Gastroesophageal sphincter (tissue), 4 donors: ENCODE measurements around the gene HDGF. TPM values are rescaled to one million over a fixed set of nuclear protein-coding genes. Genes with fewer than 3 reads are reported as not detected.
A peak's percentile ranks its signal among the peaks of the same experiment; 100 is the strongest.

Source experiments
- ATAC-seq: fragments of 150-250 bp; one replicate; pipeline ENCODE4 v1.9.1; 2016; ENCODE audit warnings: mild to moderate bottlenecking, moderate library complexity
- H3K27ac ChIP-seq, 4 donors: fragments of 200-600 bp; sonication (generic) in 3 of 4; 1 replicate in 3 of 4; 2 replicates in 1 of 4; pipeline ENCODE4 v1.5.1; 2016 to 2019
- H3K27me3 ChIP-seq: fragments of 200-600 bp; sonication (generic); one replicate; pipeline ENCODE4 v1.5.1; 2019
- H3K36me3 ChIP-seq, 2 donors: fragments of 200-600 bp; sonication (generic); one replicate each; pipeline ENCODE4 v1.5.1; 2019; ENCODE audit warnings: control low read depth in 1 of 2
- H3K4me1 ChIP-seq, 3 donors: fragments of 200-600 bp; sonication (generic); 1 replicate in 2 of 3; 2 replicates in 1 of 3; pipeline ENCODE4 v1.5.1; 2016 to 2019; ENCODE audit warnings: control low read depth in 2 of 3
- H3K4me3 ChIP-seq, 2 donors: fragments of 200-600 bp; sonication (generic); one replicate each; pipeline ENCODE4 v1.5.1; 2019; ENCODE audit warnings: mild to moderate bottlenecking in 1 of 2, moderate library complexity in 1 of 2
- H3K9me3 ChIP-seq, 3 donors: fragments of 200-600 bp; sonication (generic); one replicate each; pipeline ENCODE4 v1.5.1; 2017 to 2019; ENCODE audit warnings: control low read depth in 2 of 3
- CTCF ChIP-seq, 4 experiments: fragments of 200-600 bp in 2 of 4; fragments of 450-650 bp in 2 of 4; sonication (generic) in 1 of 4; IDR thresholded peaks; one replicate each; pipeline ENCODE4 v1.5.1; 2017 to 2019; ENCODE audit warnings: antibody characterized with exemption in 4 of 4, mild to moderate bottlenecking in 2 of 4, moderate library complexity in 2 of 4
- EP300 ChIP-seq: sonication (generic); formaldehyde crosslinking; IDR thresholded peaks from one replicate; pipeline ENCODE4 v1.6.1; 2017; ENCODE audit warnings: antibody characterized with exemption, mild to moderate bottlenecking
- POLR2A ChIP-seq, 2 donors: fragments of 450-650 bp; IDR thresholded peaks; one replicate each; pipeline ENCODE4 v1.6.1; 2017; ENCODE audit warnings: antibody characterized with exemption in 2 of 2, mild to moderate bottlenecking in 2 of 2, moderate library complexity in 1 of 2
- POLR2AphosphoS5 ChIP-seq: sonication (generic); formaldehyde crosslinking; IDR thresholded peaks from one replicate; pipeline ENCODE4 v1.6.1; 2017; ENCODE audit warnings: antibody characterized with exemption
- WGBS, 2 donors: methylation state at CpG; one replicate each; pipeline ENCODE4 v1.1.5; 2018; ENCODE audit warnings: low coverage in 1 of 2; 5-methylcytosine and 5-hydroxymethylcytosine counted together
- total RNA-seq, 4 donors: library from RNA; depleted of rRNA; stranded (reverse); fragments of >200 nt; gene quantifications; one replicate each; pipeline ENCODE4 v1.1.0, GENCODE V29; 2016

HDGF gene
- total RNA-seq, 4 donors from 2014 or later, result 138 to 237 (median 186) TPM

DNA sequence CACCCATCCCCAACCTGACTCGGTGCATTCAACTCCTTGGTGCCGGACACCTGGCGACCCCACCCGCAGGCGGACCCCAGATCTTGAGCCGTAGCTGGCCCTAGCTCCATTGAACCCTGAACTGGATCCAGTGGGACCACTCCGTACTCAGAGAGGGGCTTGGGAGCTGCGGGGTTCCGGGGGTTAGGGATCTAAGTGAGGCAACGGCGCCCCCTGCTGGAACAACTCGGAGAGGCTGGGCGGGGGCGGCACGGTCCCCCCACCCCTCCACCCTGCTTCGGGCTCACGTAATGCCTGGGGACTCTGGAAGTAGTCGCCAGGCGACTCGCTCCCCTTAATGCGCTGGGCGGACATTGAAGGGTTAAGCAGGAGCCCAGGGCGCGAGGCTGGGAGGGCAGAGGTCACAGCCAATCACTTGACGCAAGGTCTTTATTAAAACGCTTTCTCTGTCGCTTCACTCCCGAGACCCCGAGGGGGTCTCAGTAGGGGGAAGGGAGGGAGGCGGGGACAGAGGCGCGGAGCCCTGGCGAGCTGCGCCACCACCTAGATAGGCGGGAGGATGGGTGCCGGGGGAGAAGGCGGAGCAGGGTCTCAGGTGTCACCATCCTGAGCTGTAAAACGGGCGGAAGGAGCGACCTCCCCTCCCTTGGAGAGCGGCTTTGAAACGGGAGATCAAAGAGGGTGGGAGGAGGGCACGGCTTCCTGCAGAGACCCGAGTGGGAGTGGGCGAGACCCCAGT lies 45.4 kb downstream of the HDGF start:
- H3K4me1 ChIP-seq, result peaks cover 0 to 78% (median 44%) of the 10 kb centered on the region in 3 donors
- WGBS, 2 donors, result no CpG with 5 or more reads among the region's 45 CpGs

DNA sequence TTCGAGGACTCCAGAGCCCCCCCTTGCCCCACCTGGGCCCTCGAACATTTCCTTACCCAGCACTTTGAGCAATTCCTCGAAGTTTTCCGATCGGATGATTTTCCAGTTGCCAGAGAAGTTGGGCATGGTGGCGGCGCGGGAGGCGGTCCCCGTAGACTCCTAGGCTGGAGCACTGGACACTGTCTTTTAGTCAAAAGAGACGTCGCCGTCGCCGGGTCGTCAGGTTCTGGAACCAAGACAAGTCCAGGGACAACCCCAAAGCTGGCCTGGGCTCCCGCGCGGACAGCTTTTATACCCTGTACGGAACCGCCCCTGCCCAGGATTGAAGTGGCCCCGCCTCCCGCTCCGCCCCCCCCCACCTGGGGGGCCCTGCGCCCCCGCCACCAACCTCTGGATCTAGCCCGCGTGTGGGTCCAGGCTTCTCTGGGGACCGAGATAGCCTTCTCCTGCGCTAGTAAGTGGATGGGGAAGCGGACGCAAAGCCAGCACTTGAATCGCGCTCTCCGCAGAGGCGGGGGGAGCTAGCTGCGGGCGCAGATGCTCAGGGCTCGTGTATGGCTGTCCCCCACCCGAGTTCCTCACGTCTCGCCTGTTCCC lies 46.1 kb downstream of the HDGF start, which contains the start of gene CRABP2:
CRABP2 (minus strand) TSS at position 263 of the 597 bp plus-strand sequence; CDS start at position 126, 137 bp downstream.
- H3K4me1 ChIP-seq, result peaks cover 0 to 71% (median 44%) of the 10 kb centered on the region in 3 donors

More for the DNA sequence above, 45.4 kb downstream of the HDGF start:
- TF ChIP-seq POLR2AphosphoS5, result no peak
- peak in 3 of 4 experiments; percentile 70 to 84 (median 76) for TF ChIP-seq CTCF (IDR thresholded peaks at IDR 0.05)
- TF ChIP-seq POLR2A (IDR thresholded peaks at IDR 0.05), result no peak
- TF ChIP-seq EP300, result no peak
- Histone ChIP-seq H3K4me3 (peak overlapping the region; percentile 18 to 54), H3K36me3 (no peaks in the 10 kb centered on the region), H3K9me3 (no peaks in the 10 kb centered on the region), H3K27me3 (peaks cover 26% of the 10 kb centered on the region), H3K27ac (peak overlapping the region; percentile 24 to 87 (median 84))
- ATAC-seq, result peak; percentile 69

GRCh38 chr1:156704930-156705320 lies 46.5 kb downstream of the HDGF start:
- H3K4me1 ChIP-seq, result peaks cover 0 to 66% (median 40%) of the 10 kb centered on the region in 3 donors
- WGBS, 2 donors, result 0% methylated on average over 1 to 14 of the region's 29 CpGs
- peaks cover 38% of the 10 kb centered on the region for H3K27me3 ChIP-seq
- H3K36me3 ChIP-seq, result peaks cover 0 to 9% of the 10 kb centered on the region in 2 donors
- H3K4me3 ChIP-seq, result peak overlapping the region in 1 of 2 donors; percentile 54
- peak; percentile 57 for ATAC-seq
- peak; percentile 23 for TF ChIP-seq POLR2AphosphoS5
- TF ChIP-seq EP300, result no peak
- no peak for TF ChIP-seq CTCF (IDR thresholded peaks at IDR 0.05)
- peak overlapping the region in 3 of 4 donors; percentile 83 to 87 (median 85) for H3K27ac ChIP-seq
- H3K9me3 ChIP-seq, result no peaks in the 10 kb centered on the region

More for the DNA sequence above, 46.1 kb downstream of the HDGF start, which contains the start of gene CRABP2:
- 0% methylated on average over 1 to 2 of the region's 42 CpGs for WGBS, 2 donors
- no peak for TF ChIP-seq POLR2A (IDR thresholded peaks at IDR 0.05)
- TF ChIP-seq CTCF (IDR thresholded peaks at IDR 0.05), result no peak
- no peak for TF ChIP-seq POLR2AphosphoS5
- no peak for TF ChIP-seq EP300
- Histone ChIP-seq H3K27ac (peak within 1 kb of the TSS; percentile 24 to 87 (median 84)), H3K36me3 (peaks cover 0 to 4% of the 10 kb centered on the region in 2 donors), H3K27me3 (peaks cover 33% of the 10 kb centered on the region), H3K4me3 (peak within 1 kb of the TSS; percentile 18 to 54), H3K9me3 (no peaks in the 10 kb centered on the region)
- ATAC-seq, result peak; percentile 8

DNA sequence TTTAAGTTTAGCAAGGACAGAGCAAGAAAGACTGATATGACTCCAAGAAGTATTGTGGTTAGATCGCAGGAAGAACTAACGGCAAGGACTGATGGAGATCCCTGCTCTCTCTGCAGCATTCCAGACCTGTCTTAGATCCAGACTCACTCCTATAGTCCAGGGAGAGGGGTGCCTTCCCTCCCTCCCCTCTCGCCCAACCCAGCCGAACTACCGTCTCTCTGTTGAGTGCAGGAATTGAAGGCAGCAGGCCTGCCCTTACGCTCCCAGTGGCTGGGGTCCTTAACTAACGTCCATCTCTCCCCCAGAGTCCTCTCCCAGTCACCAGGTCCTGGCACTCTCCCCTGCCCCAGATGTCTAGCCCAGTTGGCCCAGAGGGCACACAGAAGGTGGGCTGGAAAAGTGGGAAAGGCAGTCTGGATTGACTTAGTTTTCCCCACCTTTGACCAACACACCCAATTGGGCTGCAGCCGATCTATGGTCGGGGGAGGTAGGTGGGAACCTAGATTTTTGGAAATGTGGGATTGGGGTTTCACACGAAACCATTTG lies 47.2 kb downstream of the HDGF start:
- TF ChIP-seq CTCF (IDR thresholded peaks at IDR 0.05) (no peak), EP300 (no peak), POLR2A (IDR thresholded peaks at IDR 0.05) (no peak), POLR2AphosphoS5 (no peak)
- Histone ChIP-seq H3K27ac (no peak overlapping the region), H3K36me3 (peaks cover 0 to 16% of the 10 kb centered on the region in 2 donors), H3K9me3 (no peaks in the 10 kb centered on the region), H3K4me3 (peak overlapping the region in 1 of 2 donors; percentile 54), H3K4me1 (peaks cover 0 to 59% (median 33%) of the 10 kb centered on the region in 3 donors), H3K27me3 (peaks cover 43% of the 10 kb centered on the region)
- 42 to 60% methylated on average over 5 of the region's 10 CpGs for WGBS, 2 donors
- no peak for ATAC-seq
